GM12872 (cell line): Measurements from ENCODE around the gene HACD1.

ENCODE experiments used
- CTCF ChIP-seq: IDR thresholded peaks from 3 replicates; pipeline ENCODE4 v1.5.1; 2011; ENCODE audit warnings: low read depth, mild to moderate bottlenecking, low read length, moderate library complexity; ENCODE audit not compliant: insufficient read depth

Gene HACD1

DNA sequence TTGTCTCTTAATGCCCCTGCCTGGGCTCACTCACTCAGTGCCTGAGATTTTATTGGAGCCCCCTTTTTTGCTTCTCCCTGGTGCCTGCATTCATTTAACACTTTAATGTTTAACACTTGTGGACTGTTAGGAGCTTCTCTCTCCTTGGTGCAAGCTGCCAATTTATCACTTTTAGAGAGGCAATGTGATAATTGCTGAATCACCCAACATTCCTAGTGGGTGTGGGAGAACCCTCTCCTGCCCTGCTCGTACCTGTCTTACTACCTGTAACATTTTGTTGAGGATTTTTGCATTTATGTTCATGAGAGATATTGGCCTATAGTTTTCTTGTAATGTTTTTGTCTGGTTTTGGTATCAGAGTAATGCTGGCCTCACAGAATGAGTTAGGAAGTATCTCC is 39.9 kb upstream of the HACD1 start:
- no peak for TF ChIP-seq CTCF

- TF ChIP-seq CTCF, result no peak
These were observed 38.5 kb upstream of the HACD1 start for GRCh38 chr10:17655567-17656146.

DNA sequence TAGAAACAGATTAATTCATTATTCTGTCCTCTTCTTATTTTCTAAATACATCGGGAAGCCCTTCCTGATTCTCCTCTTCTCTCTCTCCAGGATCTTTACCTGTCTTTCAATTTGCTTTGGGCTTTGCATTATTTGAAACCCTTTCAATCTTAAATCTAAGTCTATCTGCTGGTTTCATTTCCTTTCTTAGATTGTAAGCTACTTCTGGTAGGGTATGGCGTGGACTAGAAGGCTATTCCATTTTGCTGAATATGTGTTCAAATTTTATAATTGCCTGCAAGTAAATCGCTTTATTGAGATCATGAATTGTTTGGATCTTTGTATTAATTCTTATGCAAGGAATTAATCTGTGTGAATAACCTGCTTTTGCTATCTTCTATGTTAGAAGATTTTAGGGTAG is 37.8 kb upstream of the HACD1 start:
- no peak for TF ChIP-seq CTCF

DNA sequence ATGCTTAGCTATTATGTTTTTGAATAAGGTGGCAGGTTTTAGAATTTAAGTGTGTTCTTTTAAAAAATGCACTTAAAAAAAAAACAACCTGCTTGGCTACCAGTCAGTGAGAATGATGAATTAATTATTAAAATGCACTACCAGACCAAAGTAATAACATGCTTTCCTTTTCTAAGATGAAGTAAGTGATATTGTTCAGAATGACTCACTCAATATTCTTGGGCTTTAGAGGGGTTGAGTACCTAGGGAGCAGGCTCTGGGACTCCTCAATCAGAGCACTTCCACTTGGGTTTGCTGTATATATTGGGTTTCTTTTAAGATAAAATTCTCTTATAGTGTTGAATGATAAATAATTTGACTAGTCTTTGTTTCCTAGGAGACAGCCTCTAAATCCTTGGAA is 35.4 kb upstream of the HACD1 start:
- no peak for TF ChIP-seq CTCF

DNA sequence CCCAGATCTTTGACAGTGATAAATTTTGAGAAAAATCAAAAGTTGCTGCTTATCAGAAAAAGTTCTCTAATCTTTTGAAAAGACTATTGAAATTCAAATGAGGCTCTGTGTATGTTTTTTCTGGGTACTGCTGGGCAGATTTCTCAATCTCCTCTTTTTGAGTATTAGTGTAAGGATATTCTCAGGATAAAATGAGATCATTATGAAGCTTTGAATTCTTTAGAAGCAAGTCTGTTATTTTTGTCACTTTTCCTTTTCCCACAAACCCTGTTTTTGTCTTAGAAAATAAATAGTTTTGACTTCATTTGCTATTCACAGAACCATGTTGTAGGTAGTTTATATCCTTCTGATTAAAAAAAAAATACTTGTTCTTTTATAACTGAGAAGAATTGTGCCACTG is 34.7 kb upstream of the HACD1 start:
- no peak for TF ChIP-seq CTCF

GRCh38 chr10:17650416-17650815 is 33.2 kb upstream of the HACD1 start:
- no peak for TF ChIP-seq CTCF

DNA sequence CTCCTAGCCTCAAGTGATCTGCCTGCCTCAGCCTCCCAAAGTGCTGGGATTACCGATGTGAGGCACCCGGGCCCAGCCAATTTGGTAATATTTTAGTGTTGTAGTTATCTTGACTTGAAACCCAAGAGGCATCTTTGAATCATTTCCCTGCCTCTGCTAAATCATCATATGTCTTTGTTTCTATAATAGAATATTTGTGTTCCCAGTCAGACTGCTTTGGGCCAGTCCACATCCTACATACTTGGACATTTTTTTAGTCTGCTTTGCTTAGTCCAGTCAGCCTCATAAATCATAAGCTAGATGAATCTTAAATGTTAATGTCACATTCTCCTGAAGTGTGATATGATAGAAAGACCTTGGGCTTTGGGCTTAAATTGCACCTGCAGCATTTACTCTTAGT is 32.7 kb upstream of the HACD1 start:
- no peak for TF ChIP-seq CTCF
